Measurements from ENCODE around the gene LRRC31. TPM values are rescaled to one million over a fixed set of nuclear protein-coding genes. Genes with fewer than 3 reads are reported as not detected.

The LRRC31 gene
- total and polyA plus RNA-seq, 2 of the 8 experiments (the other 6 are each of a cell fraction or from before 2014, with no cell fraction given), result not detected

GRCh38 chr3:169790687-169791429, 78.9 kb downstream of the LRRC31 start:
- Histone ChIP-seq H3K4ac (replicated peaks; ENCODE audit: insufficient read length, low read depth, low read length) (no peak overlapping the region), H4K5ac (ENCODE audit: insufficient read length, low read depth, low read length) (no peak overlapping the region), H2BK120ac (replicated peaks; ENCODE audit: low read depth, low read length) (no peak overlapping the region), H3K18ac (ENCODE audit: extremely low read depth, low read length) (no peak overlapping the region), H4K91ac (replicated peaks; ENCODE audit: insufficient read length, low read length) (no peak overlapping the region), H2BK15ac (ENCODE audit: low read length) (no peak overlapping the region), H2BK20ac (ENCODE audit: low read length) (no peak overlapping the region), H4K20me1 (replicated peaks in 1 of 2; ENCODE audit: control insufficient read depth in 1 of 2, insufficient read depth in 2 of 2, low read length in 2 of 2) (no peaks in the 10 kb centered on the region), H3K79me1 (ENCODE audit: low read depth, low read length) (no peaks in the 10 kb centered on the region), H3K9me3 (ENCODE audit: insufficient read depth in 2 of 2, low read depth in 1 of 2, low read length in 1 of 2) (no peaks in the 10 kb centered on the region), H2BK12ac (ENCODE audit: low read depth, low read length) (no peak overlapping the region), H3K27me3 (replicated peaks in 1 of 4; ENCODE audit: control insufficient read depth in 3 of 4, extremely low read depth in 1 of 4, insufficient read depth in 3 of 4, low read length in 3 of 4) (no peaks in the 10 kb centered on the region), H3K79me2 (ENCODE audit: control insufficient read depth in 1 of 2, insufficient read depth in 2 of 2, low read length in 2 of 2) (no peaks in the 10 kb centered on the region), H3K23me2 (ENCODE audit: low read depth, low read length) (no peaks in the 10 kb centered on the region), H3K36me3 (ENCODE audit: control insufficient read depth in 2 of 4, insufficient read depth in 4 of 4, low read length in 3 of 4) (peaks cover 0 to 39% (median 13%) of the 10 kb centered on the region in 4 experiments; a peak in 4 of 8 replicates), H3K4me3 (ENCODE audit: extremely low read depth in 1 of 4, insufficient read depth in 2 of 4, low read depth in 3 of 4, low read length in 4 of 4) (no peak overlapping the region), H3K9ac (replicated peaks in 1 of 4; ENCODE audit: extremely low read depth in 1 of 4, low read depth in 3 of 4, low read length in 3 of 4) (no peak overlapping the region), H3K4me1 (replicated peaks in 1 of 4; ENCODE audit: control insufficient read depth in 3 of 4, insufficient read depth in 4 of 4, low read length in 3 of 4) (no peaks in the 10 kb centered on the region), H4K8ac (ENCODE audit: extremely low read depth, insufficient read depth, low read length) (no peak overlapping the region), H3K56ac (replicated peaks; ENCODE audit: insufficient read length, low read depth, low read length) (no peak overlapping the region), H2AK5ac (ENCODE audit: low read depth, low read length) (no peak overlapping the region), H3K4me2 (ENCODE audit: insufficient read depth in 1 of 2, low read depth in 2 of 2, low read length in 2 of 2) (no peak overlapping the region), H3K27ac (ENCODE audit: low read depth, low read length) (no peak overlapping the region), H2AFZ (ENCODE audit: low read length) (no peak overlapping the region), H2BK5ac (ENCODE audit: low read depth, low read length) (no peak overlapping the region), H3K14ac (ENCODE audit: insufficient read length) (no peak overlapping the region), H3K23ac (ENCODE audit: insufficient read length) (no peak overlapping the region)
- POLR2A ChIA-PET (ENCODE audit: partially characterized antibody), result interaction anchor here (1.0 to 1.6 kb wide), 8 partner anchors 8 to 176 kb away, joined by 3 to 6 read pairs (median 4); no protein-coding TSS in a partner anchor
- DNase-seq (ENCODE audit: low read depth in 1 of 2, low spot score in 2 of 2) (no peak), FAIRE-seq (no peak)
- CTCF ChIA-PET (ENCODE audit: partially characterized antibody), result interaction anchor here (0.6 to 1.0 kb wide), 2 partner anchors 11 to 218 kb away, joined by 3 read pairs; no protein-coding TSS in a partner anchor
- TF ChIP-seq CHD1 (IDR thresholded peaks at IDR 0.05; ENCODE audit: low read depth, low read length) (no peak), GTF2F1 (IDR thresholded peaks at IDR 0.05; ENCODE audit: borderline replicate concordance, low read depth, low read length) (no peak), MAFK (IDR thresholded peaks at IDR 0.05; ENCODE audit: low read depth, low read length) (no peak), SP2 (IDR thresholded peaks at IDR 0.05; ENCODE audit: low read length) (no peak), CREB1 (IDR thresholded peaks at IDR 0.05) (no peak)
- 98% methylated on average over 4 of the region's 4 CpGs; no CpG with 5 or more reads in 1 of the 2 experiments for WGBS, 2 experiments (ENCODE audit: extremely low coverage in 1 of 2, insufficient coverage in 1 of 2, insufficient read length in 1 of 2, insufficient replicate concordance in 2 of 2, low coverage in 1 of 2, low lambda C conversion rate in 2 of 2, missing lambda C conversion rate in 1 of 2)
